GM19099 (cell line): Measurements from ENCODE around the gene GIMAP7.

Experiments used
- POLR2A ChIP-seq: IDR thresholded peaks from 3 replicates; pipeline ENCODE4 v1.6.1; 2011; ENCODE audit warnings: low read depth; ENCODE audit not compliant: insufficient read length; ENCODE audit errors: extremely low read depth

Gene GIMAP7

DNA sequence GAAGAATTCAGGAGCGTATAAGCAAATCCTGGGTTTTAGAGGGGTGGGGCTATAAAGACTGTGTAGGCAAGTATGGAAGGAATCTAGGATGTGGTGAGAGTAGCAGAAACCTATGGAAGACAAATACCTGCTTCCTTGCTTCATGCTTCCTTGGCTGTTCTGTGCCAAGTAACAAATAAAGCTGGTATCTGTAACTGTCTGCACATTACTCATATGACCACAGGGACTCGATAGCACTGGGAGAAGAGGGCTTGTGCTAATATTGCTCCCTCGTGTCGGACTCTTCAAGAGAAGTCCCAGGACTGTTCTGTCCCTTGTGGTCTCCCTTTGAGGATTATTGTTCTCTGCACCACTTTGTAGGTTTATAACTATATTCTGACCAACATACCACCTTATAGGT, 11.5 kb upstream of the GIMAP7 start:
- TF ChIP-seq POLR2A = no peak

DNA sequence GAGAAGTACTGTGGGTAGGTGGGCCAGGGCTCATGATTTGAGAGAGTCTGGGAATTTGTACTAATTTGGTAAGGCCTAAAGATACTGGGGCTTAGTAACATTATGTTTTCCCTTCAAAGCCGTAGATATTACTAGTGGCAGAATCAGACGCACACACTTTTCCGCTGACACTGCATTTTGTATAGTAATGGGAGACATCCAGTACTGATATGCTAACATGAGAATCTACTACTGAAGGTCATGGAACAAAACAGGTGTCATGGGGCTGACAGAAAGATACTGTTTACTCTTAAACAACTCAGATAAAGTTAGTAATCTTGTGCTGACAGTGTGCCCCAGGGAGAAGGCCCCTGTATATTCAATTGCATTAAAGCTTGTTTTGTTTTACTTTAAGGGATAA, 11.1 kb upstream of the GIMAP7 start:
- no peak for TF ChIP-seq POLR2A

DNA sequence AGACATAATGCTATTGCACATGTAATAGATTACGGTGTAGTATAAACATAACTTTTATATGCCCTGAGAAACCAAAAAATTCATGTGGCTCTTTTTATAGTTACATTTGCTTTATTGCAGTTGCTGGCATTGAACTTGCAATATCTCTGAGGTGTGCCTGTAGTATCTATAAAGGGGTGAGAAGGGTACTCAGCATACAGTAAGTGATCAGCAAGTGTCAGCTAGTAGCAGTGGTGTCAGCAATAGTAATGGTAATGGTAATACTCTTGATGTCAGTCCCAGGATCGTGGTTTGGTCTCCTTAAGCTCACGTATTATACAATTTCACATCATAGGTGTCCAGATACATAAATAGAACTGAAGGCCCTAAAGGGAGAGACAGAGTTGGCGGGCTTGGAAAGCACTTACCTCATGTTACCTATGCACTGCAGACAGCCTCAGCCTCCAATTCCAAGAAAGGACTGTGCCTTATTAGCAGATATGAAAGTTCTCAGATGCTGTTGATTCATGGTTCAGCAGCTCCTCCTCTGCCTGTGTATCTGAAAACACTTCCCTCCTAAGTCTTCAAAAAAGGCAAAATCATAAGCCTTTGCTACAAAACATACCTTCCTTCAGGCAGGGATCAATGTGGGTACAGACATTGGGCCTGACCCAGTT, 6.6 kb upstream of the GIMAP7 start:
- TF ChIP-seq POLR2A = no peak

DNA sequence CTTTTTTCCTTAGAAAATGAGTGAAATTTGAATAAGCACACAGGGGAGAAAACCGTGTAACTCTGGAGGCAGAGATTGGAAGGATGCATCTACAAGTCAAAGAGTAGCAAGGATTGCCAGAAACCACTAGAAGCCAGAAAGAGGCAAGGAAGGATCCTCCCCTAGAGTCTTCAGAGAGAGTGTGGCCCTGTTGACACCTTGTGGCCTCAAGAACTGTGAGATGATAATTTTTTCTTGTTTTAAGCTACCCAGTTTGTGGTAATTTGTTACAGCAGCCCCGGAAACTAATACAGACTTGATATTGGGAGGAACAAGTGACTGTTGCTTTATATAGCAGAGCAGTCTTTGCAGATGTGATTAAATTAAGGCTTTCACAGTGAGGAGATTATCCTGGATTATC, 3.6 kb upstream of the GIMAP7 start:
- no peak for TF ChIP-seq POLR2A

DNA sequence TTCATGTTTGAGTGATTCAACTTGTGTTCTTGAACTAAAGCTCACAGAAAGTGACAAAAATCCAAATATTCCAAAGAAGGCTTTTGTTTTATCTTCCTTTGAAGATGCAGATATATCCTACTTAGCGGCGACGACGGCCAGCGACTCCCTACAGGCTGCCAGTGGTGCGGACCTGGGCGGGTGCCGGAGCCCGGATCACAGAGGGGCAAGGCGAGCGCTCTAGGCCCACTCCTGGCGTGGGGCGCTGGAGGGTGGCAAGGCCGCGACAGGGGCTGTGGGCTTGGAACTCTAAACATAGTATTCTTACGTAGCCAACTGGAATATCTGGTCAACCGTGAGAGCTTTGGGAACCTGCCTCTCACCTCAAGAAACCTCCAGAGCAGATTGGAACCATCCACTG, 914 bp upstream of the GIMAP7 start:
- no peak for TF ChIP-seq POLR2A

DNA sequence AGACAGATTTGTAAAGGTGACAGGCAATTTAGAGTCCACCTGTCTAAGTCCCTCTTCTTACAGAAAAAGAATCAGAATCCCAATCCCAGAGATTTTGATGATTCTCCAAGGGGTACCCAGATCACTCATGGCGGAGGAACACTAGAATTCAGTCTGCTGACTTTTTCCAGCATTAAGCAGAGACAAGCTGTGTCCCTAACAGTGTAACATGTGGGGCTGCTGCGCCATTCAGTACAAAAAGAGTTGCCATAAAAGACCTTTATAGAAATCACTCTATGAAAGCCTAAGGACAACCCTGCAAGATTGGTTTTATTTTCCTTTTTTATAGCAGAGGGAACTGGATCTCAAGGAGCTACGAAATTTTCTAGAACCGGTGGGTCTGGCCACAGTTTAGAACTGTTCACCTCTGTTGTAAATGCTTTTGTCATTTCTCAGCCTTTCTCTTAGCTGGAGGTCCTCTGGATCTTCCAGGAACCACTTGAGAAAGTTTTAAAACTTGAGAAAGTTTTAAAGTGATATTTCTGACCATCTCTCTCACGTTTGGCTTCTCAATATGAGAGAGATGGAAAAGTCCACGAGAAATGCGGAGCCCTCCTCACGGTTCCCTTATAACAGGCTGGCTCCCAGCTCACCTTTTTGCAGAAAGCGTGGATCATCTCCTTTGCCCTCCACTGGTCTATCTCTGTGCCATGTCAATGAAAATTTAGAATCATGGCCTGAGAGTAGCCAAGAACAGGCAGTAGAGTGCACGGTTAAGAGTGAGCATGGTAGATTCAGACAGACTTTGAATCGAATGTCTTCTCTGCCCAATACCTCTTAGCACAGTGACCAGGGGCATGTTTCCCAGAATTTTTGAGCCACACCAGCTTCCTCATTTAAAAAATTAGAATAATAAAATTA, 826 bp downstream of the GIMAP7 start:
- TF ChIP-seq POLR2A = no peak

DNA sequence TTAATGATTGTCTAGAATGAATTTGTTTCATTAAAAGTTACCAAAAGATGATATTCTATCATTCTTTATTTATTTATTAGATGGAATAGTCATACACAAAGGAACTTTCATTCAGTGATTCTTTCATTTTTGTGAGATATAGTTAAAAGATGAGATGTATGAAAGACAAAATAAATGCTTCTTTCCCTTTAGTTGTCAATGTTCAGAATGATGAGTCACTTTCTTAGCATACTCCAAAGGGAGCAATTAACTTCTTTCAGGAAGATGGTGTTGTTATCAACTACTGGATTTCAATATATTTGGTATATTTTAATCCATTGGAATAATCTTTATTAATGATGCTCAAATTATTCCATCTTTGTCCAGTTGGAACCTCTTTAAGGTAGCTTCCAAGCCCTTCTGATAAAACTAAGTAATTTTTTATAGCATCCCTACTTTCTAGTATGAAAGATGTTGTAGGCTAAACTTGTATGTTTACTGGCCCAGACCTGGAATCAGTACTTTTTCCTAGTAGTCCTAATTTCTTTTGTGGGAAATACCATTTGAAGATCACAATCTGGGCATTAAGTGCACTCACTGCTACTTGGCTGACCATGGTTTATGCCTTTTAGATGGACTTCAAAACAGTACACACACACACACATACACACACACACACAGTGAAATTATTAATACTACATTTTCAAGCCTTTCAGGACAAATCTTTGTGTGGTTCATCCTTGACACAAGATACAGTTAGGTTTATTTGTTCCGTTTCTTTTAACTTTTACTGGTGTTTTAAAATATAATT, 2.5 kb downstream of the GIMAP7 start:
- TF ChIP-seq POLR2A = no peak

DNA sequence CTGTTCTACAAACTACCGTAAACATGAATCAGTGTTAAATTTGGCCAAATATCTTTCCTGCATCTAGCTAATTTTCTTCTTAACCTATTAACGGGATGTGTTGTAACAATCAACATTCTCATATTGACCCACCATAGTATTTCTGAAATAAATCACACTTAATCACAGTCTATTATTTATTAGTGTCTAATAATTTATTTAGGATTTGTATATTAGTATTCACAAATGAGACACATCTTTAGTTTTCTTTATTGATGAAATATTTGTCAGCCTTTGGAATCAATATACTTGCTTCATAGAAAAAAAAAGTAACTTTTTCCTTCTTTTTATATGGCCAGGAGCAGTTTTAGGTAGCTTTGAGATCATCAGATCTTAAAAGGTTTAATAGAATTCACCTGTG, 4.6 kb downstream of the GIMAP7 start:
- no peak for TF ChIP-seq POLR2A

DNA sequence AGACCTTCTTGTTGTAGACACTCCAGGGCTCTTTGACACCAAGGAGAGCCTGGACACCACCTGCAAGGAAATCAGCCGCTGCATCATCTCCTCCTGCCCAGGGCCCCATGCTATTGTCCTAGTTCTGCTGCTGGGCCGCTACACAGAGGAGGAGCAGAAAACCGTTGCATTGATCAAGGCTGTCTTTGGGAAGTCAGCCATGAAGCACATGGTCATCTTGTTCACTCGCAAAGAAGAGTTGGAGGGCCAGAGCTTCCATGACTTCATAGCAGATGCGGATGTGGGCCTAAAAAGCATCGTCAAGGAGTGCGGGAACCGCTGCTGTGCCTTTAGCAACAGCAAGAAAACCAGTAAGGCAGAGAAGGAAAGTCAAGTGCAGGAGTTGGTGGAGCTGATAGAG, 5.5 kb downstream of the GIMAP7 start:
- no peak for TF ChIP-seq POLR2A

DNA sequence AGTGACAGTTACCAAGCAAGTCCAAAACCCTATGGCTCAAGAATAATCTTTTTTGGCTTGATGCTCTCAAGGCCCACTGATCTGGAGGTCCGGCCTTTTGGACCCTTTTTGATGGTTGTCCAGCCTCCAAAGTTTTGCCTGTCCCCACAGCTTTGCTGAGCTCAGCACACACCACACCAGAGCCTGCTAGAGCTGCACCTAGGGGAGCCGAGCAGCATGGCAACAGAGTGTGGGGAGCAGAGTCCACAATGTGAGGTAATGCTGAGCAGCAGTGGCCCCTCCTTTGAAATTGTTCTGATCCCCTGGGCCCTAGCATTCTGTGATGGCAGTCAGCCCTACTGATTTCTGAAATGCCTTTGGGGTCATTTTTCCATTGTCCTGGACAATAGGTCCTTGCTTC, 9.3 kb downstream of the GIMAP7 start:
- TF ChIP-seq POLR2A = no peak

DNA sequence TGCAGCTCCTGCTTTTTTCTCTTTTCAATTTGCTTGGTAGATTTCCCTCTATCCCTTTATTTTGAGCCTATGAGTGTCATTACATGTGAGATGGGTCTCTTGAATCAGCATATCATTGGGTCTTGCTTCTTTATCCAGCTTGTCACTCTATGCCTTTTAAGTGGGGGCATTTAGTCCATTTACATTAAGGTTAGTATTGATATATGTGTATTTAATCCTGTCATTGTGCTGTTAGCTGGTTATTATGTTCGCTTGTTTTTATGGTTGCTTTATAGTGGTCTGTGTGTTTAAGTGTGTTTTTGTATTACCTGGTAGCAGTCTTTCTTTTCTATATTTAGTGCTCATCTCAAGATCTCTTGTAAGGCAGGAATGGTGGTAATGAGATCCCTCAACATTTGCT, 17.0 kb downstream of the GIMAP7 start:
- TF ChIP-seq POLR2A = no peak

DNA sequence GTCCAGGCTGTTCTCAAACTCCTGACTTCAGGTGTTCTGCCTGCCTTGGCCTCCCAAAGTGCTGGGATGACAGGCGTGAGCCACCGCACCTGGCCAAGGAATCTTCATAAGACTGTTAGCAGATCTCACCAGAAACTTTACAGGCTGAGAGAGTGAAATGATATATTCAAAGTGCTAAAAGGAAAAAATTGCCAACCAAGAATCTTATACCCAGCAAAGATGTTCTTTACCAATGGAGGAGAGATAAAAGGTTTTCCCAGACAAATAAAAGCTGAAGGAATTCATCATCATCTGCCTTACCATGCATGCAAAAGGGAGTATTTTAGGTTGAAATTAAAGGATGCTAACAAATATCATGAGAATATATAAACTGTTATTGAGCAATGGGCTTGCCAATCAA, 23.6 kb downstream of the GIMAP7 start:
- TF ChIP-seq POLR2A = no peak

DNA sequence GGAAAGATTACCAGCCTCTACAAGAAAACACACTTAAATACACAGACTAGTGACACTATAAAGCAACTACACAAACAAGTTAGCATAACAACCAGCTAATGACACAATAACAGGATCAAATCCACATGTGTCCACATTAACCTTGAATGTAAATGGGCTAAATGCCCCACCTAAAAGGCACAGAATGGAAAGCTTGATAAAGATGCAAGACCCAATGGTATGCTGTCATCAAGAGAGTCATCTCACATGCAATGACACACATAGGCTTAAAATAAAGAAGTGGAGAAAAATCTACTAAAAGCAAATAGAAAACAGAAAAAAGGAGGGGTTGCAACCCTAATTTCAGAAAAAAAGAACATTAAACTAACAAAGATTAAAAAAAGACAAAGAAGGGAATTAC, 38.5 kb downstream of the GIMAP7 start:
- no peak for TF ChIP-seq POLR2A

DNA sequence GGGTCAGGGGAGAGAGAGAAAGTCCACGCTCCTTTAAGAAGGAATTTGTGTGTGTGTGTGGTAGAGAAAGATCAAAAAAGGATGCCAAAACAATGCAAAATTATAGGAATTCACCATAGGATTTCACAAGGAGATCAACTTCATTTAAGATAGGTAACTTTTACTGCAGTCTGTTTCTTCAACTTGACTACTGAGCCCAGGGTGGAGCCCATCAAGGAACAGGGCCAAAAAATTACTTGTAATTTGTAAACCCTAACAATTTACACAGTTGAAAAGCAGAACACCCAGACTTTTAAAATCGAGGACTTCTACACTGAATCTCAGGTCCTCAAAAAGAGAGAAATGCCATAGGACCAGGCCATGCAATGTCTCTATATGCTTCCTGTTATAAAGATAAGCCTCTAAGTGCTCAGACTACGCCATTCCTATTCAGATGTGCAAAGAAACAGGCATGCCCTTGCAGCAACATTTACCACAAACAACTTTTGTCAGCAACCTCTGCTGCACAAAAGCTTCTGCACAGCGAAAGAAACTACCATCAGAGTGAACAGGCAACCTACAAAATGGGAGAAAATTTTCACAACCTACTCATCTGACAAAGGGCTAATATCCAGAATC, 42.0 kb downstream of the GIMAP7 start:
- no peak for TF ChIP-seq POLR2A

DNA sequence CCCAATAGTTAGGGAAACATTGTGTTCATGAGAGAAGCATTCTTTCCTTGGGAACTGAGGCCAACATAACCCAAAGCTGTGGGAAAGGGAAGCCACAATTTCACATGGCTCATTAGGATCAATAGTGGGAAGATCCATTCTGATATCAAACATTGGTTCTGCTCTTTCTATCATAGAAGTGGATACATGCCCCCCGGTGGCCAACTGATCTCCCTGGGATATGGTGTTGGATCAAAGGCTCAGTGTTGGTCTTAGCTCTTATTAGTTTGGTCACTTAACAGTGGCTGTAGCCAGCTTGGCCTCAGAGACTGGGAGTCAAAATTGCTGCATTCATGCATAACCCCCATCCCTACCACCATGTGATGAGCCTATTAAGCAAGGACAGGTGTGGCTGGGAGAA, 45.8 kb downstream of the GIMAP7 start:
- no peak for TF ChIP-seq POLR2A

DNA sequence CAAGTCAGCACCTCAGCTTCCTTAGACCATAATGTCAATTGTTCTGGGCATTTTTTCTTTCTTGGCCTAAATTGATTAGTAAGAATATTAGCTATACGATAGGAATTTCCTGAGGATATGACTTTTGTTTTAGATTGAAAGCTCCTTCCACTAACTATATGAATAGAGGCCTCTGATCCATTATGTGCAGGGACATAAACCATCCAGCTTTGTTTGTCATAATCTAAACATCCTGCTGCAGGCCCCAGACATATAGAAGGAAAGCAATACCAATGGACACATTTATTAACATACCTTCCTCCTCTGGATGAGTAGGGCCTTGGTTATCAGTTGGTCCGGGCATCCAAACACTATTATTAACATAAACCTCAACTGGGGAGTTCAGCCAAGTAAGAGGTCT, 48.2 kb downstream of the GIMAP7 start:
- no peak for TF ChIP-seq POLR2A

DNA sequence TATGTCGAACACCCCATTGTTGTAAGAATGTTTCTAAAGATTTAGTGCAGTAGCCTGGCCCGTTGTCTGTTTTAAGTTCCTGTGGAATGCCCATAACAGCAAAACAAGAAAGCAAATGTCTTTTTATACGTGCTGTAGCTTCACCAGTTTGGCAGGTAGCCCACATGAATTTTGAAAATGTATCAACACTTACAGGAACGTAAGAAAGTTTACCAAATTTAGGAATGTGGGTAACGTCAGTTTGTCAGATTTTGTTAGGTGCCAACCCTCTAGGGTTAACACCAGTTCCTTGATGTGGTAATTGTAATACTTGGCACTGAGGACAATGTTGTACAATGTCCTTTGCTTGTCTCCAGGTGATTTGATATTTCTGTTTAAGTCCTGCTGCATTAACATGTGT, 49.3 kb downstream of the GIMAP7 start:
- TF ChIP-seq POLR2A = no peak
